HG03060 (cell line): ENCODE results near the gene NECTIN3.

Source experiments
- ATAC-seq: cut with Tn5 transposase; IDR thresholded peaks from one replicate; pipeline ENCODE4 v1.9.1; 2021; ENCODE audit warnings: low read depth, moderate number of reproducible peaks; ENCODE audit not compliant: unreplicated experiment

Gene NECTIN3

GRCh38 chr3:111071257-111072030 is at the start of gene NECTIN3:
Gene NECTIN3 (plus strand): TSS chr3:111071816. CDS start chr3:111072018, 202 bp downstream.
- no peak for ATAC-seq

GRCh38 chr3:111027868-111028267 is 43.7 kb upstream of the NECTIN3 start:
- ATAC-seq, result no peak

- ATAC-seq, result no peak
These were observed 40.1 kb upstream of the NECTIN3 start for GRCh38 chr3:111031538-111031937.

- ATAC-seq, result no peak
These were observed 38.9 kb upstream of the NECTIN3 start for GRCh38 chr3:111032677-111033076.

- no peak for ATAC-seq
These were observed 38.1 kb upstream of the NECTIN3 start for GRCh38 chr3:111033470-111034050.

GRCh38 chr3:111035316-111035715 is 36.3 kb upstream of the NECTIN3 start:
- no peak for ATAC-seq

GRCh38 chr3:111035902-111036301 is 35.7 kb upstream of the NECTIN3 start:
- no peak for ATAC-seq

- no peak for ATAC-seq
These were observed 30.7 kb upstream of the NECTIN3 start for GRCh38 chr3:111040959-111041358.

- ATAC-seq, result no peak
These were observed 26.1 kb upstream of the NECTIN3 start for GRCh38 chr3:111045564-111045963.

GRCh38 chr3:111047042-111047441 is 24.6 kb upstream of the NECTIN3 start:
- no peak for ATAC-seq

GRCh38 chr3:111047812-111048435 is 23.7 kb upstream of the NECTIN3 start:
- no peak for ATAC-seq

- no peak for ATAC-seq
These were observed 20.3 kb upstream of the NECTIN3 start for GRCh38 chr3:111051354-111051753.

GRCh38 chr3:111068574-111068973 is 3.0 kb upstream of the NECTIN3 start:
- no peak for ATAC-seq

GRCh38 chr3:111069974-111070771 is 1.4 kb upstream of the NECTIN3 start:
- no peak for ATAC-seq

GRCh38 chr3:111070772-111071256 is 802 bp upstream of the NECTIN3 start:
- ATAC-seq, result no peak

- no peak for ATAC-seq
These were observed 660 bp downstream of the NECTIN3 start for GRCh38 chr3:111072031-111072921.

GRCh38 chr3:111073218-111073617 is 1.6 kb downstream of the NECTIN3 start:
- ATAC-seq, result no peak

- ATAC-seq, result no peak
These were observed 5.1 kb downstream of the NECTIN3 start for GRCh38 chr3:111076732-111077131.

- no peak for ATAC-seq
These were observed 5.8 kb downstream of the NECTIN3 start for GRCh38 chr3:111077369-111077768.

GRCh38 chr3:111080413-111080812 is 8.8 kb downstream of the NECTIN3 start:
- no peak for ATAC-seq
